Endothelial cell of umbilical vein (primary cell): ENCODE results near the gene PHOX2B.

Experiments
- CTCF ChIP-seq, 2 donors: IDR thresholded peaks; 1 replicate in 1 of 2; 2 replicates in 1 of 2; pipeline ENCODE4 v1.5.1; 2011; ENCODE audit warnings: low read length in 2 of 2, mild to moderate bottlenecking in 2 of 2, moderate library complexity in 2 of 2, control low read depth in 1 of 2, inconsistent platforms in 1 of 2, low read depth in 1 of 2; ENCODE audit not compliant: insufficient read depth in 1 of 2; ENCODE audit errors: extremely low read depth in 1 of 2
- EZH2 ChIP-seq: IDR thresholded peaks from 2 replicates; pipeline ENCODE4 v1.6.1; 2012; ENCODE audit warnings: borderline replicate concordance, low read depth, mild to moderate bottlenecking, moderate library complexity, low read length, inconsistent platforms; ENCODE audit not compliant: severe bottlenecking
- FOS ChIP-seq: IDR thresholded peaks from 2 replicates; pipeline ENCODE4 v1.6.1; 2011; ENCODE audit warnings: mild to moderate bottlenecking, low read length, moderate library complexity, borderline replicate concordance; ENCODE audit not compliant: insufficient read depth
- GATA2 ChIP-seq: IDR thresholded peaks from 2 replicates; pipeline ENCODE4 v1.7.0; 2011; ENCODE audit warnings: low read depth, mild to moderate bottlenecking, moderate library complexity, mixed read lengths, low read length; ENCODE audit not compliant: insufficient read length, insufficient read depth
- JUN ChIP-seq: IDR thresholded peaks from 2 replicates; pipeline ENCODE4 v1.6.1; 2011; ENCODE audit warnings: borderline replicate concordance, low read depth; ENCODE audit not compliant: insufficient read length, insufficient read depth
- MAX ChIP-seq: IDR thresholded peaks from 2 replicates; pipeline ENCODE4 v1.6.1; 2011; ENCODE audit not compliant: insufficient read depth, insufficient read length
- MYC ChIP-seq: IDR thresholded peaks from one replicate; pipeline ENCODE4 v1.6.1; 2011; ENCODE audit warnings: mild to moderate bottlenecking, low read depth, low read length
- POLR2A ChIP-seq: IDR thresholded peaks from 2 replicates; pipeline ENCODE4 v1.6.1; 2012; ENCODE audit warnings: low read depth, mild to moderate bottlenecking, control low read depth, low read length
- POLR2AphosphoS5 ChIP-seq: IDR thresholded peaks from 2 replicates; pipeline ENCODE4 v1.6.1; 2012; ENCODE audit warnings: low read depth, mild to moderate bottlenecking, control low read depth, low read length, moderate library complexity; ENCODE audit not compliant: insufficient read depth

DNA sequence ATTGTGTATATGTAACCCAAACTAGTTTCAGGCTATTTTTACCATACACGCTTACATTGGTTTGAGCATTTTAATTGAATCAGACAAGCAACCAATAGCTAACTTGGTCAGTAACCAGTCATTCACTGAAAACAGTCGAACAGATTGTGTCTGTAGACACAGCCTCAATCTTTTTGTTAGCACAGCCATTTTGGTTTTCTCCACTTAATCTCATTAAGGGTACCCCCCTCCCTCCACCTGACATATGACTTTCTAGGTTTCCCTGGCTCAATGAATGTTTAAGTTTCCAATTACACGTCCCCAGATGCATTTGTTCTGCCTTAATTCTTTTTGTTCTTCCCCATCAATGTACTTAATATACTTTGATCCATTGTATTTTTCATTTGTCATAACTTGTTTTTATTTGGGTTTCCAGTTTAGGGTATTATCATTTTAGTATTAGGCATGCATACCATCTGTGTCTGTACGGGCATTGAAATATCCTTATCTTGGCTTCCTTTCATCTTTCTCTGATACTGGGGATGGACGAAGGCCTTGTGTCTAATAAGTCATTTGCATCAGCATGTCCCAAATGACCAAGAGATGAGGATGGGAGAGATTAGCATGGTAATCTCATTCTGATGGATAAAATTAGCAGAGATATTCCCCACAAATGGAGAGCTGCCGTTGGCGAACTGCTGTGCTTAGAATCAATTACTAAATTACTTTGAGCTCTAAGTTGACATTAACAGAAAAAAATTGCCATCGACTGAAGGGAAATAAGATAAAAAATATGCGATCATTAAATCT, 35.9 kb upstream of the PHOX2B start:
- TF ChIP-seq CTCF (IDR thresholded peaks at IDR 0.05; ENCODE audit: extremely low read depth in 1 of 2, insufficient read depth in 1 of 2, low read depth in 1 of 2, low read length in 2 of 2) = no peak
- no peak for TF ChIP-seq POLR2A
- no peak for TF ChIP-seq POLR2AphosphoS5
- TF ChIP-seq MAX = no peak
- no peak for TF ChIP-seq EZH2
- TF ChIP-seq JUN = no peak
- TF ChIP-seq MYC = no peak
- no peak for TF ChIP-seq GATA2
- no peak for TF ChIP-seq FOS
